GM13977 (cell line): ENCODE results near the gene EIF3A.
"Not testable (repeated sequence)": the region's sequence is repeated elsewhere in the genome, so short reads cannot be mapped to it uniquely, and the experiment has no call there.

Source experiments
- DNase-seq: peaks from one replicate; pipeline ENCODE4 v3.0.0; 2012; ENCODE audit warnings: low spot score
- CTCF ChIP-seq: IDR thresholded peaks from 2 replicates; pipeline ENCODE4 v1.5.1; 2012; ENCODE audit warnings: mild to moderate bottlenecking, control low read depth; ENCODE audit not compliant: insufficient read depth; ENCODE audit errors: extremely low read depth, missing control alignments
- in situ Hi-C: fragments of 300-500 bp; cut with MboI; formaldehyde crosslinking; loops from one replicate; pipeline ENCODE4 v1.12.0; 2022; ENCODE audit warnings: low sequenced_read_pairs, low pct_unique_long_range_greater_than_20kb, mixed read lengths, inconsistent platforms; ENCODE audit not compliant: unreplicated experiment

Gene EIF3A

GRCh38 chr10:119029613-119030420, 50.8 kb downstream of the EIF3A start, which contains the start of gene NANOS1:
NANOS1 (plus strand) TSS chr10:119029714; CDS start chr10:119029802, 88 bp downstream.
- TF ChIP-seq CTCF = no peak
- DNase-seq = peak; percentile 57
- in situ Hi-C loops = no loop called here

DNA sequence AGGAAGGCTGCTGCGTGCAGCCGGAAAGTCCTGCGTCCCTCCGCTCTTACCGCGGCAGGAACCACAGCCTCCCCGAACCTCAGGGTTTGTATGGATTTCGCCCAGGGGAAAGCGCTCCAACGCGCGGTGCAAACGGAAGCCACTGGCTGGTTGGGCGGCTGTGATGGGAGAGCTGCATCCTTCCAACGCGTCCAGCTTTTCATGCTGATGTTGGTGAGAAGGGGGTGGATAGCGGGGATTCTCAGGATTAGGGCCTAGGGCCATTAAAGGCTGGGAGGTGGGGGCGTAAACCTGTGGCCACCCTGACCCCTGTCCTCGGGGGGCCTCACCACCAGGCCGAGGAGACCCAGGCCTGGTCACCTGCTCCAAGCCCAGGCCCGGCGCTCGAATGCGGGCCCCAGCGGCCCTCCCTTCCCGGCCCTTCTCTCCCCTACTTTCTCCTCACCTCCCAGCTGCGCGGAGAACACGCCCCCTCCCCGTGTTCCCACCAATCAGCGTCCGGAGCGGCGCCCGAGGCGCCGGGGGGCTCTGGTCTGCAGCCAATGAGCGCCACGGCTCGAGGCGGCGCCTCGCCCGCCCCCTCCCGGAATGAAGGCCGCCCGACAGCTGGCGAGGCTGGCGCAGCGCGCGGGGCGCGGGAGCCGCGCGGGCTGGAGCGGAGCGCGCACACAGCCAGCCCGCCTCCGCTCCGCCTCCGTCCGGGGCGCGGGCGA, 51.6 kb downstream of the EIF3A start:
- peak; percentile 95 for DNase-seq
- TF ChIP-seq CTCF = peak; percentile 21
- in situ Hi-C loops = no loop called here

DNA sequence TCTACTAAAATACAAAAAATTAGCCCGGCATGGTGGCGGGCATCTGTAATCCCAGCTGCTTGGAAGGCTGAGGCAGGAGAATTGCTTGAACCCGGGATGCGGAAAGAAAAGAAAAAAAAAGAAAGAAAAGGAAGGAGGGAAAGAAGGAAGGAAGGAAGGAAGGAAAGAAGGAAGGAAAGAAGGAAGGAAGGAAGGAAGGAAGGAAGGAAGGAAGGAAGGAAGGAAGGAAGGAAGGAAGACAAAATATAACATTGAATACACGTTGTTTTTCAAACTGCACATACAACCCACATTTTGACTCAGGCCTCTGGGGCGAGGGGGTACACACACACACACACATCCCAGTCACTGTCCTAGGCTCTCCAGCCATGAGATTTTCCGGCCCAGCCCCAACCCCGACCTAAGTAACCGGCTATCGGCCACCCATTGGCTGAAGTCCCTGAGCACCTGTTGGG, 52.1 kb downstream of the EIF3A start:
- DNase-seq, in situ Hi-C loops: not testable (repeated sequence)

DNA sequence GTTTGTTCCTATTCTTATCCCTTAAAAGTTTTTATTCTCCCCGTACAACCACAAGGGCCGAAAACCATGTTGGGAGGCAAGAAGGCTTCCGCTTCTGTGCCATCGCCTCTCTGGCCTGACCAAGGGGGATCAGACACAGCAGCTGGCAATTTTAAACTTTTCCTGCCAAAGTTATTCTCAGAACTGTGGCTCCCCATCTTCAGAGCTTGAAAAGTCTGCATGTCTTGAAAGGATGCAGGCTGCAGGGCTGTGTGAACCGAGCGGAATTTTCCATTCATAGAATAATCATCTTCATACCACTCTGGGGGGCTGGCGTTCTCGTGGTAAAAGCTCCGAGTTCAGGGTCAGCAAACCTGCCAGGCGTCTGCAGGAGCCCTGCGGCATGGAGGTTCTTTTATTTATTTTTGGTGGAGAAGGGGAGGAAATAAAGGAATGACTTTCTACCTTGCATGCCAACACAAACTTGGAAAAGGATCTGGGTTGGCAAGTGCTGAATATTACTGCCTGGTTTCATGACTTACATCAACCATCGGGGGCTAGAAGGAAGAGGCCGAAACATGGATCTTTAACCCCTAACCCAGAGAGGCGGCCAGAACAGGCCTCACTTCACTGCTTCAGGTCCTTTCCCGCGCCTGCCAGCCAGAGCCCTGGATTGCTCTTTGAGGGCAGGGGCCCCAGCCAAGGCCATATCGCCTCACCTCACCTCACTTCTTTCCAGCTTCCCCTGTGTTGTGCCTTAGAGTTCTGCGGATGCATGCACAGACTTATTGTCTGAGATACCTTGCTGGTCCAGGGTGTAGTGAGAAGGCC, 54.1 kb downstream of the EIF3A start:
- TF ChIP-seq CTCF = no peak
- no peak for DNase-seq
- in situ Hi-C loops = no loop called here

DNA sequence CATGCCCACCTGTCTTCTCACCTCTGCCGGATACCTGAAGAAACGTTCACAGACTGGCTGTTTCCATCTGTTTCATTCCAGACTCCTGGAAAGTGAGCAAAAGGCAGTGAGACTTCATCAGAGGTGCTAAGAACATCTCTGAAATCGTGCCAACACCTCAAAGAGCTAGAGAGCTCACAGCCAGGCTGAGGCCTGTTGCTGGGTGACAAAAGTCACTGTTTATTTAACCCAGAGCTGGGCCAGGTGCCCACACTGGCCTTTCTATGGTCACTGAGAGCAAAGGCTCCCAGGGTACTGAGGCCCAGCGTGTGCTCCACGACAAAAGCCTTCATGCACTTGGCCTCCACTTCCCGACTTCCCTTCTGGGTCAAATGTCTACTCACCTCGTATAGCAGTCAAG, 54.8 kb downstream of the EIF3A start:
- in situ Hi-C loops = no loop called here
- no peak for TF ChIP-seq CTCF
- DNase-seq = no peak

DNA sequence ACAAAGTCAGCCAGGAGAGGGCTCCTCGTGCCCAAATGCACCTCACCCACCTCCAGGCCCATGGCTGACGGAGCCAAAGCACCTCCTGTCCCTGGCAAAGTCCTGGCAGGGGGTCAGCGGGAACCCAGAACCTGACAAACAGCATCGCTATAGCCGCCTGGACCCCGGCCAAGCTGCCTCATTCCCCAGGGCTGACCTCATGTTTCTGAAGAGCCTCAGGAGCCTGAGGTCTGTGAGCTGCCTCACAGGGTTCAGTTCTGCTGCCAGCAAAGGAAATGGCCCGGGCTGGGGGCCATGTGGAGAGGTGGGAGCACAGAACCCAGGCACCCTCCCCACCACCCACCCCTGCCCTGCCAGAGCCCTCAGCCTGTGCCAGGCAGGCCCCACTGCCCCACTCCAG, 55.3 kb downstream of the EIF3A start:
- no peak for DNase-seq
- TF ChIP-seq CTCF = no peak
- in situ Hi-C loops = no loop called here
